Stimulated activated CD8-positive, alpha-beta memory T cell treated with anti-CD3 and anti-CD28 coated beads, Interleukin-12 subunit alpha, Interleukin-12 subunit beta, amount 100 ng/mL, for 24 hours (primary cell): ENCODE results near the gene SOX11.
"Not testable (repeated sequence)": the region's sequence is repeated elsewhere in the genome, so short reads cannot be mapped to it uniquely, and the experiment has no call there.

Experiments
- DNase-seq: peaks from one replicate; pipeline ENCODE4 v3.0.0-alpha.2; 2020; ENCODE audit errors: extremely low read depth

The SOX11 gene

GRCh38 chr2:5691985-5692529, at the start of gene SOX11:
Gene SOX11, plus strand, starts transcription at chr2:5692384. Its CDS starts 338 bp downstream, at chr2:5692722.
- no peak for DNase-seq

- not testable (repeated sequence) for DNase-seq
These were observed 39.5 kb upstream of the SOX11 start for GRCh38 chr2:5652734-5653133.

GRCh38 chr2:5653756-5654155, 38.4 kb upstream of the SOX11 start:
- not testable (repeated sequence) for DNase-seq

GRCh38 chr2:5657231-5657630, 35.0 kb upstream of the SOX11 start:
- DNase-seq: no peak

GRCh38 chr2:5660591-5660990, 31.6 kb upstream of the SOX11 start:
- no peak for DNase-seq

GRCh38 chr2:5661362-5661761, 30.8 kb upstream of the SOX11 start:
- no peak for DNase-seq

GRCh38 chr2:5664278-5664681, 27.9 kb upstream of the SOX11 start:
- no peak for DNase-seq

GRCh38 chr2:5665066-5665465, 27.1 kb upstream of the SOX11 start:
- no peak for DNase-seq

GRCh38 chr2:5666798-5667197, 25.4 kb upstream of the SOX11 start:
- DNase-seq: no peak

- not testable (repeated sequence) for DNase-seq
These were observed 24.5 kb upstream of the SOX11 start for GRCh38 chr2:5667655-5668054.

- no peak for DNase-seq
These were observed 23.4 kb upstream of the SOX11 start for GRCh38 chr2:5668682-5669250.

GRCh38 chr2:5672749-5673144, 19.4 kb upstream of the SOX11 start:
- DNase-seq: no peak

- no peak for DNase-seq
These were observed 18.8 kb upstream of the SOX11 start for GRCh38 chr2:5673145-5674025.

- no peak for DNase-seq
These were observed 18.2 kb upstream of the SOX11 start for GRCh38 chr2:5674026-5674340.

GRCh38 chr2:5677133-5677532, 15.1 kb upstream of the SOX11 start:
- DNase-seq: no peak

- no peak for DNase-seq
These were observed 8.7 kb upstream of the SOX11 start for GRCh38 chr2:5683471-5683870.

- DNase-seq: no peak
These were observed 7.0 kb upstream of the SOX11 start for GRCh38 chr2:5685225-5685624.

- DNase-seq: no peak
These were observed 6.1 kb upstream of the SOX11 start for GRCh38 chr2:5686068-5686467.

- no peak for DNase-seq
These were observed 5.6 kb upstream of the SOX11 start for GRCh38 chr2:5686536-5686935.

GRCh38 chr2:5689750-5690149, 2.4 kb upstream of the SOX11 start:
- no peak for DNase-seq

GRCh38 chr2:5690286-5690685, 1.9 kb upstream of the SOX11 start:
- DNase-seq: no peak

- no peak for DNase-seq
These were observed 1.4 kb upstream of the SOX11 start for GRCh38 chr2:5690718-5691220.
